Tibial nerve (tissue), 4 donors: ENCODE results near the gene PTGES3. TPM values are rescaled to one million over a fixed set of nuclear protein-coding genes. Genes with fewer than 3 reads are reported as not detected.
A peak's percentile ranks its signal among the peaks of the same experiment; 100 is the strongest.

ENCODE experiments used
- DNase-seq, 2 donors: peaks; one replicate each; pipeline ENCODE4 v3.0.0-alpha.2; 2019; ENCODE audit warnings: low spot score in 2 of 2
- H3K27ac ChIP-seq, 4 donors: fragments of 200-600 bp; sonication (generic) in 3 of 4; one replicate each; pipeline ENCODE4 v1.5.1; 2017 to 2019; ENCODE audit warnings: mild to moderate bottlenecking in 1 of 4
- H3K27me3 ChIP-seq, 2 donors: fragments of 200-600 bp; sonication (generic) in 1 of 2; one replicate each; pipeline versions ENCODE4 v1.5.1 to v1.6.0; 2017 to 2019
- H3K36me3 ChIP-seq, 3 donors: fragments of 200-600 bp; sonication (generic); one replicate each; pipeline ENCODE4 v1.5.1; 2018 to 2019
- H3K4me1 ChIP-seq, 4 donors: fragments of 200-600 bp; sonication (generic) in 3 of 4; one replicate each; pipeline ENCODE4 v1.5.1; 2017 to 2019
- H3K4me3 ChIP-seq, 4 donors: fragments of 200-600 bp; sonication (generic) in 3 of 4; one replicate each; pipeline ENCODE4 v1.5.1; 2017 to 2019; ENCODE audit warnings: mild to moderate bottlenecking in 1 of 4, moderate library complexity in 1 of 4
- H3K9me3 ChIP-seq, 4 donors: fragments of 200-600 bp; sonication (generic) in 3 of 4; one replicate each; pipeline ENCODE4 v1.5.1; 2017 to 2019
- EP300 ChIP-seq, 2 donors: sonication (generic); formaldehyde crosslinking; IDR thresholded peaks; one replicate each; pipeline ENCODE4 v1.6.1; 2017; ENCODE audit warnings: antibody characterized with exemption in 2 of 2, mild to moderate bottlenecking in 1 of 2
- POLR2A ChIP-seq, 2 donors: fragments of 450-650 bp; IDR thresholded peaks; one replicate each; pipeline ENCODE4 v1.6.1; 2017; ENCODE audit warnings: antibody characterized with exemption in 2 of 2, mild to moderate bottlenecking in 2 of 2, moderate library complexity in 2 of 2
- WGBS, 2 donors: methylation state at CpG; one replicate each; pipeline ENCODE4 v1.1.5; 2018; 5-methylcytosine and 5-hydroxymethylcytosine counted together
- total RNA-seq, 4 donors: library from RNA; depleted of rRNA; stranded (reverse); fragments of >200 nt; gene quantifications; one replicate each; pipeline ENCODE4 v1.1.0, GENCODE V29; 2016
- TF ChIP-seq, protein P1 (sequence below), 5 experiments: fragments of 200-600 bp in 3 of 5; fragments of 450-650 bp in 2 of 5; sonication (generic) in 3 of 5; IDR thresholded peaks; one replicate each; pipeline ENCODE4 v1.5.1; 2016 to 2019; ENCODE audit warnings: antibody characterized with exemption in 5 of 5, mild to moderate bottlenecking in 3 of 5, moderate library complexity in 2 of 5

PTGES3 gene
- total RNA-seq, 4 donors from 2014 or later, result 71.0 to 84.0 (median 77.2) TPM

DNA sequence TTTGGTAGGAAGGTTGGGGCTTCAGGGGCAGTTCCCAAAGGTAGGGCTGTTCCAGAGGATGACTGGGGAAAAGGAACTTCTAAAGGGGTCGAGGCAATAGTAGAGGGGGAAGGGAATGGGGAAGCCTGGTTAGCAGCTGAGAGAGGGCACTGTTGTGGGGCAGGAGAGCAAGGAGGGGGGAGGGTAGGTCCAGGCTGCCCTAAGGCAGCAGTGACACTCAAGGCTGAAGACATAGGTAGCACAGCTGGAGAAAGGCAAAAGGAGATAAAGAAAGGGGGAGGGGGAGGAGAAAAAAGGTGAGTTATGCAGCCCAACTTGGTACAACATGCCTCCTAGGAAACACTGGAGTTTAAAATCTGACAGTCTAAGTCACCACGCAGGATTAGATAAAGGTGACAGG is 33.1 kb upstream of the PTGES3 start:
- Histone ChIP-seq H3K4me3 (no peak overlapping the region), H3K27ac (peak overlapping the region in 2 of 4 donors; percentile 75 to 97), H3K36me3 (peaks cover 0 to 46% (median 0%) of the 10 kb centered on the region in 3 donors), H3K9me3 (no peaks in the 10 kb centered on the region), H3K4me1 (peaks cover 0 to 83% (median 76%) of the 10 kb centered on the region in 4 donors), H3K27me3 (no peaks in the 10 kb centered on the region)
- 49 to 54% methylated on average over 2 of the region's 2 CpGs for WGBS, 2 donors
- DNase-seq, result no peak
- TF ChIP-seq EP300 (IDR thresholded peaks at IDR 0.05) (no peak), POLR2A (IDR thresholded peaks at IDR 0.05) (no peak)
- TF ChIP-seq, protein P1, sequence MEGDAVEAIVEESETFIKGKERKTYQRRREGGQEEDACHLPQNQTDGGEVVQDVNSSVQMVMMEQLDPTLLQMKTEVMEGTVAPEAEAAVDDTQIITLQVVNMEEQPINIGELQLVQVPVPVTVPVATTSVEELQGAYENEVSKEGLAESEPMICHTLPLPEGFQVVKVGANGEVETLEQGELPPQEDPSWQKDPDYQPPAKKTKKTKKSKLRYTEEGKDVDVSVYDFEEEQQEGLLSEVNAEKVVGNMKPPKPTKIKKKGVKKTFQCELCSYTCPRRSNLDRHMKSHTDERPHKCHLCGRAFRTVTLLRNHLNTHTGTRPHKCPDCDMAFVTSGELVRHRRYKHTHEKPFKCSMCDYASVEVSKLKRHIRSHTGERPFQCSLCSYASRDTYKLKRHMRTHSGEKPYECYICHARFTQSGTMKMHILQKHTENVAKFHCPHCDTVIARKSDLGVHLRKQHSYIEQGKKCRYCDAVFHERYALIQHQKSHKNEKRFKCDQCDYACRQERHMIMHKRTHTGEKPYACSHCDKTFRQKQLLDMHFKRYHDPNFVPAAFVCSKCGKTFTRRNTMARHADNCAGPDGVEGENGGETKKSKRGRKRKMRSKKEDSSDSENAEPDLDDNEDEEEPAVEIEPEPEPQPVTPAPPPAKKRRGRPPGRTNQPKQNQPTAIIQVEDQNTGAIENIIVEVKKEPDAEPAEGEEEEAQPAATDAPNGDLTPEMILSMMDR (IDR thresholded peaks at IDR 0.05), result no peak

DNA sequence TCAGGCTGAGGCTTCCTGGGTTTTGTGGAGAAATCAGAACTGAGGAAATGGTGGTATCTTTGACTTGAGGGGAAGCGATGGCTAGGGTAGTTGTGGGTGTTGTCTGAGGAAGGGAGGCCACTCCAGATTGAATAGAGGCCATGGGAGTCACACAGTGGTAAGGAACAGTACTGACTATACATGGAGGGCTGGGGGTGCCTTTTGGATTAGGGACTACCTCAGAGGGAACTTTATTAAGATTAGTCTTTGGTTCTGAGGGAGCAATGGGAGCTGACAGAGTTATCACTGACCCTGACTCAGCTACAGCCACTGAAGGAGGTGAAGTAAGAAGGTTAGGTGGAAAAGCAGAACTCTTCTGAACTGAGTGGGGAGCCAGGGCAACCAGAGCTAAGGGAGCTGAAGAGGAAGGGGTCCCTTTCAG is 32.7 kb upstream of the PTGES3 start:
- peaks cover 0 to 85% (median 80%) of the 10 kb centered on the region in 4 donors for H3K4me1 ChIP-seq
- no peak overlapping the region for H3K4me3 ChIP-seq
- H3K27me3 ChIP-seq, result no peaks in the 10 kb centered on the region
- WGBS, 2 donors, result 40 to 88% methylated on average over 1 of the region's 1 CpG
- no peak for TF ChIP-seq POLR2A (IDR thresholded peaks at IDR 0.05)
- TF ChIP-seq, protein P1 (IDR thresholded peaks at IDR 0.05), result no peak
- TF ChIP-seq EP300 (IDR thresholded peaks at IDR 0.05), result no peak
- no peaks in the 10 kb centered on the region for H3K9me3 ChIP-seq
- H3K27ac ChIP-seq, result peak overlapping the region in 2 of 4 donors; percentile 75 to 97
- no peak for DNase-seq
- peaks cover 0 to 51% (median 0%) of the 10 kb centered on the region in 3 donors for H3K36me3 ChIP-seq

DNA sequence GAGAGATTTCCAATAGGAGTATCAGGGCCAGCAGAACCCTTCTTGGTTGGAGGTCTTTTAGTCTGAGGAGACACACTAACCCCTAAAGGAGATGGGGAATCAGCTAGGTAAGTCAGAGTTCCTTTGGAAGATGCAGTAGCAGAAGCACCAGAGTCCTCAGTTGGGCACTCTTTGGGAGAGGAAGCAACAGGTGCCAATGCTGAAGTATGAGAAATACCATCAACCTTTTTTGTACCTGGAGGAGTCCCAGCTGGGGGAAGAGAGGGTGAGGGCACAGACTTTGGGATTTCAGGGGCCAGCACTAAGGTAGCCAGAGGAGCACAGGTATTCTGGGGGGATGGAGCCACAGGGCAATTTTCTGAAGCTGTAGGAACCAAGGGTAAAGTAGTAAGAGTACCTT is 31.0 kb upstream of the PTGES3 start:
- TF ChIP-seq, protein P1 (IDR thresholded peaks at IDR 0.05), result no peak
- no peak overlapping the region for H3K4me3 ChIP-seq
- no peaks in the 10 kb centered on the region for H3K9me3 ChIP-seq
- no peak for DNase-seq
- H3K27ac ChIP-seq, result peak overlapping the region in 1 of 4 donors; percentile 33
- H3K27me3 ChIP-seq, result no peaks in the 10 kb centered on the region
- H3K36me3 ChIP-seq, result peaks cover 0 to 67% (median 5%) of the 10 kb centered on the region in 3 donors
- H3K4me1 ChIP-seq, result peaks cover 0 to 84% (median 80%) of the 10 kb centered on the region in 4 donors

DNA sequence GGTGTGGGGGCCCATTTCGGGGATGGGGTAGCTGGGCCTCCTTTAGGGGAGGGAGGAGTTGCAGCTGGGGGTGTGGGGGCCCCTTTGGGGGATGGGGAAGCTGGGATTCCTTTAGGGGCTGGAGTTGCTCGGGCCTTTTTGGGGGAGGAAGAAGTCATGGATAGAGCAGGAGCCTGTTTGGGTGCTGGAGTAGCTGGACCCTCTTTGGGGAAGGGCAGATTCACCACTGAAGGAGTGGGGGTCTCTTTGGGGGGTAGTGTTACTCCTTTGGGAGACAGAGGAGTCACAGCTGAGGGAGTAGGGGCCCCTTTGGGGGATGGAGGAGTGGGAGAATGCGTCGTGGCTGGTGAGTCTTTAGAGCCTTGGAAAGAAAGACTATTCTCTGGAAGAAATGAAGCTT is 30.6 kb upstream of the PTGES3 start:
- Histone ChIP-seq H3K27me3 (no peaks in the 10 kb centered on the region), H3K9me3 (no peaks in the 10 kb centered on the region), H3K27ac (peak overlapping the region in 2 of 4 donors; percentile 33 to 40), H3K36me3 (peaks cover 0 to 71% (median 9%) of the 10 kb centered on the region in 3 donors), H3K4me1 (peaks cover 0 to 80% (median 77%) of the 10 kb centered on the region in 4 donors), H3K4me3 (no peak overlapping the region)
- DNase-seq, result no peak
- TF ChIP-seq, protein P1 (IDR thresholded peaks at IDR 0.05), result no peak
- no peak for TF ChIP-seq EP300 (IDR thresholded peaks at IDR 0.05)
- no peak for TF ChIP-seq POLR2A (IDR thresholded peaks at IDR 0.05)
- 65 to 68% methylated on average over 4 of the region's 4 CpGs for WGBS, 2 donors

DNA sequence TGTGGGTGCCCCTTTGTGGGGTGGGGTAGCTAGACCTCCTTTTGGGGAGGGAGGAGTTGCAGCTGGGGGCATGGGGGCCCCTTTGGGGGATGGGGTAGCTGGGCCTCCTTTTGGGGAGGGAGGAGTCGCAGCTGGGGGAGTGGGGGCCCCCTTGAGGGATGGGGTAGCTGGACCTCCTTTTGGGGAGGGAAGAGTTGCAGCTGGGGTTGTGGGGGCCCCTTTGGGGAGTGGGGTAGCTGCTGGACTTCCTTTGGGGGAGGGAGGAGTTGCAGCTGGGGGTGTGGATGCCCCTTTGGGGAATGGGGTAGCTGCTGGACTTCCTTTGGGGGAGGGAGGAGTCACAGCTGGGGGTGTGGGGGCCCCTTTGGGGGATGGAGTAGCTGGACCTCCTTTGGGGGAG is 30.1 kb upstream of the PTGES3 start:
- no peaks in the 10 kb centered on the region for H3K27me3 ChIP-seq
- no peak overlapping the region for H3K4me3 ChIP-seq
- H3K4me1 ChIP-seq, result peaks cover 0 to 75% (median 72%) of the 10 kb centered on the region in 4 donors
- H3K36me3 ChIP-seq, result peaks cover 2 to 76% (median 11%) of the 10 kb centered on the region in 3 donors
- WGBS, 2 donors, result 69 to 79% methylated on average over 1 of the region's 1 CpG
- DNase-seq, result no peak
- TF ChIP-seq EP300 (IDR thresholded peaks at IDR 0.05) (no peak), POLR2A (IDR thresholded peaks at IDR 0.05) (no peak)
- TF ChIP-seq, protein P1 (IDR thresholded peaks at IDR 0.05), result no peak
- no peak overlapping the region for H3K27ac ChIP-seq
- no peaks in the 10 kb centered on the region for H3K9me3 ChIP-seq
